Activated naive CD4-positive, alpha-beta T cell treated with anti-CD3 and anti-CD28 coated beads for 36 hours (primary cell): Measurements from ENCODE around the gene ZBTB14. TPM values are rescaled to one million over a fixed set of nuclear protein-coding genes. Genes with fewer than 3 reads are reported as not detected.

Experiments
- CTCF ChIA-PET: fragments of 350-600 bp; sonication (Branson Sonifier 250); formaldehyde crosslinking; loops from one replicate; lab custom pipeline; 2021; ENCODE audit warnings: antibody characterized with exemption; lab: Charles Lee
- DNase-seq: peaks from one replicate; pipeline ENCODE4 v3.0.0-alpha.2; 2020
- H3K27ac Mint-ChIP-seq: one replicate; pipeline ENCODE4 v1.8.0; 2021; ENCODE audit warnings: mild to moderate bottlenecking, mixed read lengths
- H3K27me3 Mint-ChIP-seq: one replicate; pipeline ENCODE4 v1.8.0; 2021; ENCODE audit warnings: low read depth, mixed read lengths
- H3K36me3 Mint-ChIP-seq: one replicate; pipeline ENCODE4 v1.8.0; 2021; ENCODE audit warnings: low read depth, mixed read lengths
- H3K4me1 Mint-ChIP-seq: one replicate; pipeline ENCODE4 v1.8.0; 2021; ENCODE audit warnings: low read depth, mixed read lengths
- H3K4me3 Mint-ChIP-seq: one replicate; pipeline ENCODE4 v1.8.0; 2021; ENCODE audit warnings: mild to moderate bottlenecking, moderate library complexity, mixed read lengths
- H3K9me3 Mint-ChIP-seq: one replicate; pipeline ENCODE4 v1.8.0; 2021; ENCODE audit warnings: mixed read lengths
- intact Hi-C: fragments of 100-400 bp; cut with micrococcal nuclease; formaldehyde crosslinking; loops from one replicate; pipeline ENCODE4 v1.15.1; 2023
- total RNA-seq, 2 experiments: library from RNA; stranded (reverse); gene quantifications; one replicate each; pipeline ENCODE4 v1.2.3, GENCODE V29; 2021

ZBTB14 gene
- total RNA-seq, 2 experiments from 2014 or later = 21.0 to 22.0 TPM

DNA sequence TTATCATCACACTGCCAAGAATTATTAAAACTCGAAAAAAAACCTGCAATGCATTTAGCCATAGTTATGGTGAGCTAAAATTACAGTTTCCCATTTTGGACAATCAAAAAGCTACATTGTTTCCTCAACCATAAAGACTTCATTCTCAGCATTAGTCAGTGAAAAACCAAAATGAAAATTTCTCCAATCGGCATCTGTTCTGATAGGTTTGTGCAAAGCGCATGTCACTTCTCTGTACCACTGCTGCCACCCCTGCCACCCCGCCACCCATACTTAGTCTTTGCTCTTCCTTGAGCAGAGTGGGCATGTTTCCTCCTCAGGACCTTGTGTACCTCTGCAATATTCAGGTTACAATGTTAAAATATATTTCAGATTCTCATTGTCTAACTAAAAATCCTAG is 7.1 kb upstream of the ZBTB14 start:
- intact Hi-C loops = no loop called here
- CTCF ChIA-PET = no interaction called here
- H3K4me3 Mint-ChIP-seq = no peak overlapping the region

GRCh38 chr18:5300476-5301010 is 5.0 kb upstream of the ZBTB14 start:
- Mint-ChIP-seq H3K36me3 (peaks cover 2% of the 10 kb centered on the region), H3K27me3 (peaks cover 4% of the 10 kb centered on the region), H3K9me3 (no peaks in the 10 kb centered on the region), H3K4me1 (peaks cover 6% of the 10 kb centered on the region), H3K4me3 (no peak overlapping the region), H3K27ac (no peak overlapping the region)
- intact Hi-C loops = no loop called here
- CTCF ChIA-PET = no interaction called here
- no peak for DNase-seq

More for the DNA sequence above, 7.1 kb upstream of the ZBTB14 start:
- Mint-ChIP-seq H3K27ac (no peak overlapping the region), H3K9me3 (no peaks in the 10 kb centered on the region), H3K36me3 (no peaks in the 10 kb centered on the region), H3K27me3 (peaks cover 4% of the 10 kb centered on the region), H3K4me1 (no peaks in the 10 kb centered on the region)
- no peak for DNase-seq

DNA sequence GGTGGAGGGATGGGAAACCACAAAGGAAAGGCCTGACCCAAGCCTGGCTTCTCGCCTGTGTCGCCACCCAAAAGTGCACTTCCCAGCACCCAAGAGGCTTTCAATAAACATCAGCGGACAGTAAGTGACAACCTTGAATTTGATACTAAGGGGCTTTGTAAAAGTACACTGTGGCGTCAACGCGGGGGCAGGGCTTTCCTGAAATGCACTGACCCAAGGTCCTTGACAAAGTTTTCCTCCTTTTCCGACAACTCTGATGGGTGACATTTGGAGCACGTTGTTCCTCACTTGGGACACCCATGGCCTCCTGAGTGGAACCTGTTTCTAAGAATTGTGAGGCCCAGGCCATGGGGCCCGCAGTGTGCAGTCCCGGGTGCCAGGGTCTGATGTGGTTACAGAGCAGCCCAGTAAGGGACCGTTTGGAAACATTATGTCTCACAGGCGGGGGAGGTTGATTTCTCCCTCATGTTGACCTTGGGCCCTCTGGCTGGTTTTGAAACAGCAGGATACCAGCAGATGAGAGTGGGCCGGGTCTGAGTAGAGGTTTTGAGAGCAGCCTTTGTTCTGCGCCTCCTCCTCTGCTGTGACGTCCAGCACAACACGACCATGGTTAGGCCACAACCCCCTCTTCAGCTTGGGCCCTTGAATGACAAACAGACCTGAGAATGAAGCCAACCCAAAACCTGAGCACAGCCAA is 2.8 kb upstream of the ZBTB14 start:
- H3K27ac Mint-ChIP-seq = no peak overlapping the region
- peaks cover 13% of the 10 kb centered on the region for H3K4me1 Mint-ChIP-seq
- no peak overlapping the region for H3K4me3 Mint-ChIP-seq
- intact Hi-C loops = loop anchor here (5.0 to 10.0 kb wide), 3 partner anchors 226 to 336 kb away; partner anchors contain the start of gene EPB41L3
- CTCF ChIA-PET = no interaction called here
- peaks cover 2% of the 10 kb centered on the region for H3K27me3 Mint-ChIP-seq
- no peaks in the 10 kb centered on the region for H3K9me3 Mint-ChIP-seq
- no peak for DNase-seq
- peaks cover 2% of the 10 kb centered on the region for H3K36me3 Mint-ChIP-seq

DNA sequence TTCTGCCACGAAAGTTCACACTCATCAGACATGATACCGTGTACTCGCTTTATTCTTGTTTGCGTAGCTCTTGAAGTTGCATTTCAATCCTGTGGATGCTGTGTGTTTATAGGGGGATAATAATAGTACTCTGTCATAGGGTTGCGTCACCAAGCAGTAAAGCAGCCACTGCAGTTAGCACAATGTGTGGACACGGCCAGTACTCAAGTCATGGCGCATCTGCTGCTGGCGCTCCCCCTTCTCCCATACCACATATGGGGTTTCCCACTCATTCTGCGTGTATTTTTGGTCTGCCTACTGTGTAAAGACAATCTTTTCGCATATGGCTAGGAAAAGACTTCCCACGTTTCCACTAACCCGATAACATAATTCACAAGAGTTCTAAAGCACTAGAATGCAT is 2.1 kb upstream of the ZBTB14 start:
- peaks cover 16% of the 10 kb centered on the region for H3K4me1 Mint-ChIP-seq
- no peak for DNase-seq
- H3K4me3 Mint-ChIP-seq = no peak overlapping the region
- H3K9me3 Mint-ChIP-seq = no peaks in the 10 kb centered on the region
- H3K27me3 Mint-ChIP-seq = peaks cover 2% of the 10 kb centered on the region
- peaks cover 6% of the 10 kb centered on the region for H3K36me3 Mint-ChIP-seq
- CTCF ChIA-PET = no interaction called here
- intact Hi-C loops = loop anchor here (2.0 to 10.0 kb wide), 4 partner anchors 225 to 1695 kb away; partner anchors contain the start of gene EPB41L3
- H3K27ac Mint-ChIP-seq = no peak overlapping the region

DNA sequence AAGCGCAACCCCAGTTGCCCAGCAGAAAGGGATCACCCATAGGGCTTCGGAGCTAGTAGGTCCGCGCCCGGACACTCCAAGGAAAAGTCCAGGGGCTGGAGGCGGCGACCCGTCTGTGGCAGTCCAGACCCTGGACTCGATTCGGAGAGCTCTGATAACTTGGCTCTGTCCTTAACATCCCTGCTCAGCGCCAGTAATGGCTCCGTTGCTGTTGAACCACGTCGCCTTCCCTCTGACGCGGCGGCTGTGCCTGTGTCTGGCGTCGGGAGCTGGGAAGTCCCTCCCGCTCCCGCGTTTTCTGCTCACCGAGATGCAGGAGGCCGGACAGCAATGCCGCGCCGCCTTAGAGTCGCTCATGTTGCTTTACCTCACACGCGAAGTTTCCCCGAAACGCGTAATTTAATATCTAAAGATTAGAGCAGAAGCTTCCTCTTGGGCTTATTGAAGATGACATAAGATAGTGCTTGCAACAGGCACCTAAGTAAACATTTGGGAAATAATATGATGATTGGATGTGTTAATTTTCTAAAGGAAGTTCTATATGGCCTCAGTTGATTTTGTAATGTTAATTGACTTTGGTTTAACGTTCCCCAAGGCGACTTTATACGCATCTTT is 1.3 kb upstream of the ZBTB14 start:
- Mint-ChIP-seq H3K36me3 (peaks cover 12% of the 10 kb centered on the region), H3K4me3 (peak overlapping the region; percentile 93), H3K27ac (peak overlapping the region; percentile 94), H3K9me3 (no peaks in the 10 kb centered on the region), H3K4me1 (peaks cover 17% of the 10 kb centered on the region), H3K27me3 (peaks cover 2% of the 10 kb centered on the region)
- peak; percentile 91 for DNase-seq
- intact Hi-C loops = loop anchor here (1.0 to 10.0 kb wide), 9 partner anchors 13 to 1849 kb away; partner anchors contain the start of gene EPB41L3
- CTCF ChIA-PET = interaction anchor here (1.1 to 1.5 kb wide), 2 partner anchors 13 to 59 kb away, joined by 3 to 10 read pairs; no protein-coding TSS in a partner anchor

DNA sequence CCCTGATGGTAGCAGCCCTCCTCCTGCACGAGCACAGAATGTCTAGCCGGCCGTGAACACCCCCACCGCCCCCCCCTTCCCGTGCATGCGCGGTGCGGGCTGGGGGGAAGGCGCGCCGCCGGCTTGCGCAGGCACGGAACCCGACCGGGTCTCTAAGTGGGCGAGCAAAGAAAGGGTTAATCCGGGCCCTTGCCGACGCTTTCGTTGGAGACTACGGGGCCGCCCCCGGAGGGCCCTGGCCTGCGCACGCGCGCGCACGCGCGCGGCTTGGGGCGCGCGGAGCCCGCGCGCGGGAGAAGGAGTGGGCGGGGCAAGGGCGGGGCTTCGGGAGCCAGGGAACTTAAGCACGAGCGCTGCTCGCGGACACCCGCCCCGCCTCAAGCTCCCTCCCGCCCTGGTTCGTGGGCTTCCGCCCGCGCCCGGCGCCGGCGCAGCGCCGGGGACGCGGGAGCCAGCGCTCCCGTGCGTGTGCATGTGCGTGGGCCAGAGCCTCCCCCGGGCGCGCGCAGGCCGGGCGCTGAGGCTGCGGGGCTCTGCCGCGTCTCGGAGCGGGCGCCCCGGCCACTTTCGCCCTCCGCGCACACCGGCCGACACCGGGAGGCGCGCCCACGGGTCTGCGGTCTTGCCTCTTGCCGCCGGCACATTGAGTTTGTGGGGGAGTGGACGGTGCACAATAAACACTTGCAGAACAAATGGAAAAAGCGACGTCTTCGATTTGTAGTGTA is 617 bp upstream of the ZBTB14 start:
- H3K27ac Mint-ChIP-seq = peak overlapping the region; percentile 94
- intact Hi-C loops = loop anchor here (1.0 to 10.0 kb wide), 9 partner anchors 14 to 1848 kb away; partner anchors contain the start of gene EPB41L3
- peaks cover 19% of the 10 kb centered on the region for H3K36me3 Mint-ChIP-seq
- H3K4me3 Mint-ChIP-seq = peak overlapping the region; percentile 93
- H3K9me3 Mint-ChIP-seq = no peaks in the 10 kb centered on the region
- CTCF ChIA-PET = interaction anchor here (1.1 to 1.5 kb wide), 2 partner anchors 12 to 58 kb away, joined by 3 to 10 read pairs; no protein-coding TSS in a partner anchor
- H3K27me3 Mint-ChIP-seq = no peaks in the 10 kb centered on the region
- DNase-seq = peak; percentile 93
- peaks cover 22% of the 10 kb centered on the region for H3K4me1 Mint-ChIP-seq

DNA sequence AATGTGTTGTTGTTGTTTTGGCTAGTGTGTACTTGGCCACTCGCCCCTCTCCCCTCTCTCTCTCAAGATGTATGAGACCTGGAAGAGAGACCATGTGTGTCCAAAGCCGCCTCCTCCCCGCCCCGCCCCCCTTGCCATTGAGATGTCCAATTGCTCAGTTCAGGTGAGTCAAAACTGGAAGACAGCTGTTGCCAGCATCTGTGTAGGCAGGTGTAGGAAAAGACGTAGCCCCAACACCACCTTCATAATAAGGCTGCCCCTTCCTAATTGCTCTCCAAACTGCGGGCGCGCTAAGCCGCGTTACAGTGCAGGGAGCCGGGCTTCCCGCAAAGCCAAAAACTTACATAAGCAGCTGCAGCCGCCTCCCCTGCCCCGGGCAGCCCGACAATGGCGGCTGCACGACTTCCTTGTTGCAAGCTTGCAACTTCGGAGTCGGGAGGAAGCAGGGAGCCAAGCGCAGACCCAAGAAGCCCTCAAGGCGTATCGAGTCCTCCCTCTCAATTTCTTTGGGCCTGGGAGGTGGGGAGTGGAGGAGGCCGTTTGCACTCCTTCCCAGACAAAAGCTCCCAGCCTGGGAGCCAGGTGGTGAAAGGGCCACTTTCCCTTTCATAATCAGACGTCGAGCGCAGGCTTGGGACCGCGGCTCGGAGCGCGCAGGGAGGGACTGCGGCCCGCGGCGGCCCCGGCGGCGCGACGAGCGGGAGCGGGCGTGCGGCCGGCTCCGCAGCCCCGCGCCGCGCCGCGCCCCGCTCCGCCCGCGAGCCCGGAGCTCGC is 882 bp downstream of the ZBTB14 start:
- Mint-ChIP-seq H3K4me1 (peaks cover 31% of the 10 kb centered on the region), H3K9me3 (no peaks in the 10 kb centered on the region), H3K36me3 (peaks cover 29% of the 10 kb centered on the region), H3K27ac (peak overlapping the region; percentile 92), H3K27me3 (no peaks in the 10 kb centered on the region), H3K4me3 (peak overlapping the region; percentile 83)
- DNase-seq = peak; percentile 75
- CTCF ChIA-PET = interaction anchor here (0.6 to 2.6 kb wide), 4 partner anchors 54 to 115 kb away, joined by 3 to 10 read pairs (median 4); no protein-coding TSS in a partner anchor
- intact Hi-C loops = loop anchor here (5.0 to 10.0 kb wide), 3 partner anchors 222 to 340 kb away; partner anchors contain the start of gene EPB41L3

DNA sequence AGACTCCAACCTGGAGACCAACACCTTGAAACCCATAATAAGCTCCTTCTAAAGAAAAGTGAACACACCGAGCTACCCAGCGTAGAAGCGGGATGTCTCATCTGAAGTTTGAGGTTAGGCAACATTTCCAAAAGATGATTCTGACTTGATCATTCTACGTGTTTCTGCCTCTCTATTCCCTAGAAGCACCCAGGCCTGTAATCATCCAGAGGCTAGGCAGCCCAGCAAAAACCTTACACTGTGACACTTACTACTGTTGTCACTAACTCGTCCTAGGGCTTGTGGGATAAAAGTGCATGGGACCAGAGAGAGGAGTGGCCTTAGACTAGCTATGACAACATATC is 1.4 kb downstream of the ZBTB14 start:
- CTCF ChIA-PET = interaction anchor here (1.2 to 2.6 kb wide), 4 partner anchors 11 to 58 kb away, joined by 3 to 10 read pairs (median 4); no protein-coding TSS in a partner anchor
- H3K36me3 Mint-ChIP-seq = peaks cover 29% of the 10 kb centered on the region
- no peaks in the 10 kb centered on the region for H3K27me3 Mint-ChIP-seq
- peak; percentile 47 for DNase-seq
- peak overlapping the region; percentile 83 for H3K4me3 Mint-ChIP-seq
- peaks cover 31% of the 10 kb centered on the region for H3K4me1 Mint-ChIP-seq
- intact Hi-C loops = loop anchor here (10.0 kb wide), 2 partner anchors 251 to 341 kb away; partner anchors contain the start of gene EPB41L3
- H3K9me3 Mint-ChIP-seq = no peaks in the 10 kb centered on the region
- peak overlapping the region; percentile 92 for H3K27ac Mint-ChIP-seq

GRCh38 chr18:5288517-5288935 is 7.0 kb downstream of the ZBTB14 start:
- CTCF ChIA-PET = interaction anchor here (0.6 kb wide), 1 partner anchor 366 kb away, joined by 6 read pairs; no protein-coding TSS in a partner anchor
- no peaks in the 10 kb centered on the region for H3K9me3 Mint-ChIP-seq
- intact Hi-C loops = no loop called here
- no peak overlapping the region for H3K4me3 Mint-ChIP-seq
- no peak overlapping the region for H3K27ac Mint-ChIP-seq
- DNase-seq = no peak
- peaks cover 38% of the 10 kb centered on the region for H3K36me3 Mint-ChIP-seq
- peaks cover 37% of the 10 kb centered on the region for H3K4me1 Mint-ChIP-seq
- no peaks in the 10 kb centered on the region for H3K27me3 Mint-ChIP-seq

GRCh38 chr18:5287854-5288253 is 7.7 kb downstream of the ZBTB14 start:
- CTCF ChIA-PET = no interaction called here
- DNase-seq = no peak
- no peaks in the 10 kb centered on the region for H3K27me3 Mint-ChIP-seq
- H3K4me3 Mint-ChIP-seq = no peak overlapping the region
- no peaks in the 10 kb centered on the region for H3K9me3 Mint-ChIP-seq
- intact Hi-C loops = no loop called here
- H3K4me1 Mint-ChIP-seq = peaks cover 39% of the 10 kb centered on the region
- no peak overlapping the region for H3K27ac Mint-ChIP-seq
- peaks cover 36% of the 10 kb centered on the region for H3K36me3 Mint-ChIP-seq

DNA sequence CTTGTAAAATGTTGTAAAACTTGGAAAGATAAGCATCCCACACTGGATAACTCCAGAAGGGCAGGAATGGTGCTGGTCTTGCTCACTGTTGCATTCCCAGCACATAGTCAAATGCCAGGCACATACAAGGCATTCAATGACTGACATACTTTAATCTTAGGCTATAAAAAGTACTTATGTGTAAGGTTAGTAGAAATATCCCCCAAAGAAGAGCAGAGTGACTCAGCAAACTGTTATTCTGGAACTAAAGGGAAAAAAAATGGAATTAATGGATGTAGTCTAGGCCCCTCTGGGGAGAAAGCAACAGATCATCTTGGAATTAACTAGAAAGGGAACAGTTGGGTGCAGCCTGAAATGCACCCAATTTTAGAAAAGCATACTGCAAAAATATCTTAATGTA is 9.0 kb downstream of the ZBTB14 start:
- DNase-seq = no peak
- H3K9me3 Mint-ChIP-seq = no peaks in the 10 kb centered on the region
- CTCF ChIA-PET = no interaction called here
- H3K27ac Mint-ChIP-seq = no peak overlapping the region
- intact Hi-C loops = no loop called here
- no peak overlapping the region for H3K4me3 Mint-ChIP-seq
- peaks cover 25% of the 10 kb centered on the region for H3K36me3 Mint-ChIP-seq
- peaks cover 41% of the 10 kb centered on the region for H3K4me1 Mint-ChIP-seq
- no peaks in the 10 kb centered on the region for H3K27me3 Mint-ChIP-seq
